Panc1 (cell line): Measurements from ENCODE around the gene DNAJB13. TPM values are rescaled to one million over a fixed set of nuclear protein-coding genes. Genes with fewer than 3 reads are reported as not detected.

Source experiments
- ATAC-seq: fragments of 200-7000 bp; cut with Tn5 transposase; 2 replicates; pipeline ENCODE4 v1.9.1; 2020; ENCODE audit warnings: mild to moderate bottlenecking, moderate library complexity
- BruUV-seq: library from RNA; stranded (reverse); fragments of 400-500 nt; replicated peaks from 2 replicates; lab custom pipeline; 2021; lab: Mats Ljungman, UMichigan
- CTCF ChIA-PET: fragments of 300-600 bp; sonication (Branson Sonifier 250); formaldehyde crosslinking; loops from one replicate; lab custom pipeline; 2022; ENCODE audit warnings: antibody characterized with exemption; lab: Charles Lee
- POLR2A ChIA-PET: fragments of 300-600 bp; sonication (Branson Sonifier 250); formaldehyde crosslinking; loops from one replicate; lab custom pipeline; 2022; ENCODE audit warnings: antibody characterized with exemption; lab: Charles Lee
- DNase-seq: peaks from one replicate; pipeline ENCODE4 v3.0.0-alpha.2; 2010; ENCODE audit warnings: low read depth, low spot score
- H3K27ac ChIP-seq: 2 replicates; pipeline ENCODE4 v1.5.1; 2011; ENCODE audit warnings: mild to moderate bottlenecking, low read length, inconsistent platforms
- H3K27me3 ChIP-seq: fragments of 200-500 bp; sonication (Bioruptor generic); 2 replicates; pipeline ENCODE4 v1.6.0; 2014; ENCODE audit warnings: low read length, inconsistent platforms; ENCODE audit not compliant: control insufficient read depth, insufficient read depth
- H3K36me3 ChIP-seq: fragments of 200-500 bp; sonication (Bioruptor generic); 2 replicates; pipeline ENCODE4 v1.5.1; 2014; ENCODE audit warnings: inconsistent platforms, mild to moderate bottlenecking, low read length, moderate library complexity; ENCODE audit not compliant: control insufficient read depth, insufficient read depth
- H3K4me1 ChIP-seq: 2 replicates; pipeline ENCODE4 v1.5.1; 2011; ENCODE audit warnings: inconsistent platforms, mild to moderate bottlenecking, low read length, moderate library complexity; ENCODE audit not compliant: control insufficient read depth, insufficient read depth
- H3K4me3 ChIP-seq, 2 experiments: 2 replicates each; pipeline ENCODE4 v1.5.1; 2011 to 2012; ENCODE audit warnings: low read depth in 2 of 2, low read length in 2 of 2, mild to moderate bottlenecking in 2 of 2, inconsistent platforms in 1 of 2, moderate library complexity in 1 of 2
- H3K9me3 ChIP-seq: fragments of 200-500 bp; sonication (Bioruptor generic); 2 replicates; pipeline ENCODE4 v1.5.1; 2014; ENCODE audit warnings: low read depth, mild to moderate bottlenecking, inconsistent platforms, low read length, moderate library complexity; ENCODE audit not compliant: control insufficient read depth, insufficient read depth
- CTCF ChIP-seq: fragments of 450-650 bp; IDR thresholded peaks from 2 replicates; pipeline ENCODE4 v1.5.1; 2017; ENCODE audit warnings: mild to moderate bottlenecking
- POLR2AphosphoS5 ChIP-seq: IDR thresholded peaks from 2 replicates; pipeline ENCODE4 v1.6.1; 2012; ENCODE audit warnings: mild to moderate bottlenecking, low read depth, low read length, moderate library complexity
- REST ChIP-seq, 2 experiments: IDR thresholded peaks; 2 replicates each; pipeline ENCODE4 v1.6.1; 2011 to 2012; ENCODE audit warnings: low read depth in 2 of 2, control low read depth in 1 of 2, low read length in 1 of 2, mild to moderate bottlenecking in 1 of 2, moderate library complexity in 1 of 2; ENCODE audit not compliant: insufficient read depth in 1 of 2
- SIN3A ChIP-seq: IDR thresholded peaks from 2 replicates; pipeline ENCODE4 v1.6.1; 2012; ENCODE audit warnings: low read depth, mild to moderate bottlenecking, low read length, moderate library complexity, borderline replicate concordance; ENCODE audit not compliant: insufficient read depth
- TCF7L2 ChIP-seq: IDR thresholded peaks from 2 replicates; pipeline ENCODE4 v1.6.1; 2011; ENCODE audit warnings: mild to moderate bottlenecking, low read depth, low read length, inconsistent platforms
- in situ Hi-C: cut with HindIII; loops from 2 replicates; pipeline ENCODE4 v1.10.0; 2016; ENCODE audit warnings: low sequenced_read_pairs, low pct_unique_long_range_greater_than_20kb
- intact Hi-C: fragments of 100-400 bp; cut with micrococcal nuclease; formaldehyde crosslinking; loops from one replicate; pipeline ENCODE4 v1.10.0; 2022; ENCODE audit not compliant: unreplicated experiment
- total RNA-seq: library from RNA; stranded (reverse); gene quantifications from one replicate; pipeline ENCODE4 v1.2.1, GENCODE V29; 2021; ENCODE audit not compliant: unreplicated experiment

The DNAJB13 gene
- total RNA-seq, 1 experiment from 2014 or later, result not detected

DNA sequence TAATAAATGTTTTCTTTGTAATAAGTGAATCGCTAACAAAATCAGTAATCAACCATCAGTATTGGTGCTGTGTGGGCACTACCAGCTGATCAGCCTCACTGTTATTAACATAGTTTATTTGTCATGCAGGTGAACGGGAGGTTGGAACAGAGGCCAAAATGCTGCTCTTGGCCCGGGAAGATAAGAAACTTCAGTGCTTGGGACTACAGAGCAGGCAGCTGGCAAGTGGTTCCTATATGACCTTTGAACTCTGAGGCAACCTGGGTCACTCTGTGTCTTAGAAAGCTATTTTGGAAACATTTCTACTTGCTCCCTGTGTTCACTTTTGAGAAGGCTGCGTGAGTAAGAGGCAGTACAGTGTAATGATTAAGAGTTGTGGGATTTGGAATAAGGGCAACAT lies 36.5 kb upstream of the DNAJB13 start:
- H3K9me3 ChIP-seq, result no peaks in the 10 kb centered on the region
- BruUV-seq, result no TSS peak
- intact Hi-C loops, result no loop called here
- 0 out of 2 replicates have a peak, but pooled peaks cover 2% of the 10 kb centered on the region for H3K36me3 ChIP-seq
- CTCF ChIA-PET, result no interaction called here
- H3K4me3 ChIP-seq, result no peak overlapping the region
- no peaks in the 10 kb centered on the region for H3K27me3 ChIP-seq
- TF ChIP-seq TCF7L2, result no peak
- no peak for TF ChIP-seq REST (IDR thresholded peaks at IDR 0.05; ENCODE audit: insufficient read depth in 1 of 2, low read depth in 2 of 2, low read length in 1 of 2)
- TF ChIP-seq SIN3A, result no peak
- no peak for TF ChIP-seq CTCF
- TF ChIP-seq POLR2AphosphoS5, result no peak
- DNase-seq (no peak), ATAC-seq (no peak)
- H3K4me1 ChIP-seq, result no peaks in the 10 kb centered on the region
- in situ Hi-C loops, result no loop called here
- POLR2A ChIA-PET, result no interaction called here
- no peak overlapping the region for H3K27ac ChIP-seq

- no peak overlapping the region for H3K4me3 ChIP-seq
- in situ Hi-C loops (no loop called here), intact Hi-C loops (no loop called here)
- no TSS peak for BruUV-seq
- CTCF ChIA-PET, result no interaction called here
- ATAC-seq, result no peak
- no peak for DNase-seq
- POLR2A ChIA-PET, result no interaction called here
- TF ChIP-seq CTCF, result no peak
- TF ChIP-seq SIN3A, result no peak
- no peak for TF ChIP-seq POLR2AphosphoS5
- TF ChIP-seq REST (IDR thresholded peaks at IDR 0.05; ENCODE audit: insufficient read depth in 1 of 2, low read depth in 2 of 2, low read length in 1 of 2), result no peak
- TF ChIP-seq TCF7L2, result no peak
- H3K9me3 ChIP-seq, result no peaks in the 10 kb centered on the region
- no peak overlapping the region for H3K27ac ChIP-seq
- no peaks in the 10 kb centered on the region for H3K27me3 ChIP-seq
- H3K36me3 ChIP-seq, result 0 out of 2 replicates have a peak, but pooled peaks cover 2% of the 10 kb centered on the region
- no peaks in the 10 kb centered on the region for H3K4me1 ChIP-seq
Measured at GRCh38 chr11:73916435-73916834, 34.4 kb upstream of the DNAJB13 start.
